ENCODE data around the gene NT5C2. TPM values are rescaled to one million over a fixed set of nuclear protein-coding genes. Genes with fewer than 3 reads are reported as not detected.

NT5C2 gene
- polyA plus RNA-seq, 1 of the 3 experiments (the other 2 are of a cell fraction): 29.6 TPM

DNA sequence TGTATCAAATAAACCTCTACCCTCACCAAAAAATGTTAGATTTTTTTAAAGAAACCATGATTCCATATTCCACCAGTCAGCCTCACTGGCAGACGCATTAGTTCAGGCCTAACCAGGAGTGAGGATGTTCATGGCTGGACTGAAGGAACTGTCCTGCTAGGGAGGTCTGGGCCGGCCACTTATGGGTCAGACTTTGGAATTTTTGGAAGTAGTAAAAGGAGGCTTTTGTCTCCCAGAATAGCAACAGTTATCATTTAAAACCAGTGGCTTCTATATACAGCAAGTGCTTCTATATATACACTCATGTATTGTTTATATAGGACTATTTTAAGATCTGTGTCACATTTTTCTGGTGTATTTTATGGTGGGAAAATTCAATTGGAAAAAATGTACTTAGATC is 154.5 kb downstream of the NT5C2 start:
- no peak overlapping the region for H3K4me3 ChIP-seq (ENCODE audit: low read depth in 2 of 2, low read length in 1 of 2)
- no peaks in the 10 kb centered on the region for H3K9me2 ChIP-seq
- no peaks in the 10 kb centered on the region for H3K9me3 ChIP-seq
- CTCF ChIA-PET: no interaction called here
- H3K4me2 ChIP-seq: no peak overlapping the region
- 95% methylated on average over 2 of the region's 2 CpGs for WGBS (ENCODE audit: low lambda C conversion rate)
- no peak overlapping the region for H3K27ac ChIP-seq (ENCODE audit: low read depth in 2 of 2, low read length in 1 of 2)
- POLR2A ChIA-PET: no interaction called here
- no peak for TF ChIP-seq PBX3 (IDR thresholded peaks at IDR 0.05)
- no peak for TF ChIP-seq FOXJ3 (CRISPR knock-in tag; IDR thresholded peaks at IDR 0.05)
- TF ChIP-seq EZH2phosphoT487 (IDR thresholded peaks at IDR 0.05; ENCODE audit: borderline replicate concordance, low read depth): no peak
- no peaks in the 10 kb centered on the region for H4K20me1 ChIP-seq (ENCODE audit: insufficient read depth)
- no peaks in the 10 kb centered on the region for H3F3A ChIP-seq (replicated peaks; ENCODE audit: insufficient read depth)
- H3K27me3 ChIP-seq (ENCODE audit: insufficient read depth): no peaks in the 10 kb centered on the region
- no peaks in the 10 kb centered on the region for H3K36me3 ChIP-seq (replicated peaks in 1 of 2; ENCODE audit: control insufficient read depth in 1 of 2, insufficient read depth in 2 of 2, low read length in 1 of 2)
- no peaks in the 10 kb centered on the region for H3K4me1 ChIP-seq (ENCODE audit: control insufficient read depth in 1 of 2, insufficient read depth in 2 of 2, low read depth in 1 of 2, low read length in 1 of 2)
- H3K9ac ChIP-seq: no peak overlapping the region
- no peaks in the 10 kb centered on the region for H3K79me2 ChIP-seq (ENCODE audit: insufficient read depth)
- no peak for DNase-seq
- no peak overlapping the region for H2AFZ ChIP-seq (ENCODE audit: low read depth)

Other genes with a start within 250 kb of the NT5C2 start
- 0.08 TPM in 1 of 2 replicates, not detected in the other for gene RPEL1, start 52.6 kb upstream of the NT5C2 start, polyA plus RNA-seq (2012; rRNA removed)
- 4.8 and 5.4 TPM in 2 replicates for gene INA, start 83.9 kb upstream of the NT5C2 start, polyA plus RNA-seq (2012; rRNA removed)
- 5.1 and 5.3 TPM in 2 replicates for gene PCGF6, start 157.9 kb upstream of the NT5C2 start, polyA plus RNA-seq (2012; rRNA removed)
- 1.3 and 1.4 TPM in 2 replicates for gene TAF5, start 174.7 kb upstream of the NT5C2 start, polyA plus RNA-seq (2012; rRNA removed)
- gene ATP5MK, start 203.2 kb upstream of the NT5C2 start, polyA plus RNA-seq (2012; rRNA removed): 408 and 542 TPM in 2 replicates
- gene PDCD11, start 203.4 kb upstream of the NT5C2 start, polyA plus RNA-seq (2012; rRNA removed): 29.8 and 39.9 TPM in 2 replicates

All from SK-N-SH (cell line).